Ishikawa (cell line): Measurements from ENCODE around the gene LDB3.

Experiments
- CEBPB ChIP-seq: IDR thresholded peaks from 2 replicates; pipeline ENCODE4 v1.6.1; 2012
- CREB1 ChIP-seq: IDR thresholded peaks from 2 replicates; pipeline ENCODE4 v1.6.1; 2012; ENCODE audit warnings: low read depth
- MAX ChIP-seq: IDR thresholded peaks from 2 replicates; pipeline ENCODE4 v1.6.1; 2012
- NFIC ChIP-seq: IDR thresholded peaks from 2 replicates; pipeline ENCODE4 v1.6.1; 2012
- RAD21 ChIP-seq: IDR thresholded peaks from 2 replicates; pipeline ENCODE4 v1.6.1; 2012; ENCODE audit warnings: low read depth

- TF ChIP-seq NFIC, result no peak
- TF ChIP-seq RAD21, result no peak
- TF ChIP-seq MAX, result no peak
- TF ChIP-seq CEBPB, result no peak
- TF ChIP-seq CREB1, result no peak
These were observed 83.2 kb downstream of the LDB3 start for GRCh38 chr10:86751477-86751876.
